Kasumi-1 (cell line): Measurements from ENCODE around the gene FCHSD2.
"Not testable (repeated sequence)": the region's sequence is repeated elsewhere in the genome, so short reads cannot be mapped to it uniquely, and the experiment has no call there.

Experiments used
- DNase-seq, 2 experiments: peaks; one replicate each; lab custom pipeline; 2025; lab: John Stamatoyannopoulos, UW

FCHSD2 gene

DNA sequence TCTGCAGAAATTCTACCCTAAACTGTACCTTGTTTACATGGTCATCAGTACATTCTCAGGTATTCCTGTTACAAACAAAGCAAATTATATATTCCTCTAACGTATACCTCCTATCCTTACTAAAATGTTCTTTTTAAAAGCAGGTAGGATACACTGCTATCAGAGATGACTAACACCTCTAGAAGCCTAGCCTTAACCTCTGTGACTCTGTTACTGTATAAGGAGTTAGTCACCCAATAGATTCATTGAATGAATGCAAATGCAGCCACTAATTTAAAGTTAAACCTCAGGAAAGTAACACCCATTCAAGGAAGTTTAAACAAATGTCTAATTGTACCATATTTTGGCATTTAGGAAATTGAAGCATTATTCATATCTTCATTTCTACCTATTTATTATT lies 82.2 kb downstream of the FCHSD2 start:
- no peak for DNase-seq

GRCh38 chr11:73058989-73059674 lies 83.0 kb downstream of the FCHSD2 start:
- no peak for DNase-seq

DNA sequence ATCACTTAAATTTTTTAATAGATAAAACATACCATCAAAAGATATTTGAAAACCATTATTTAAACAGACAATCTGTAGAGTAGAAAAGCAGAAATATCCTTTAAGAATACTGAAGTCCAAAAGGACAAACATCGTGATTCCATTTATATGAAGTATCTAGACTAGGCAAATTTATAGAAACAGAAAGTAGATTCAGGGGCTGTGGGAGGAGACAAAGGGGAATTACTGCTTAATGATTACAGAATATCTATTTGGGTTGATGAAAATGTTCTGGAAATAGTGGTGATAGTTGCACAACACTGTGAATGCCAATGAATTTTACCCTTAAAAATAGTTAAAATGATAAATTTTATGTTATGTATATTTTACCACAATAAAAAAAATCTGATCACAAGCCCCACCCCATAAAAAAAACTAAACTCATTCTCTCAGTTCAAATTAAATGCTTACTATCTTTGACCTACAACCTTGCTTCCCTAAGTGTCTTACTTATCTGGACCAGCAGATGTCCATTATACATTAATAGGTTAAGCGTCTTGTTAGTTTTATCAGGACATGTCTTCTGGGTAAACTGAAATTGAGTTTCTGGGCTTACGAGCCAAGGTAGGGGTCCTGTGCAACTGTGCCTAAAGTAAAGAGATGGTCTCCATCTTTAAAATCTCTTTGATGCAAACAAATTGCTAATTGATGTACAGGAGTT lies 86.3 kb downstream of the FCHSD2 start:
- no peak for DNase-seq

DNA sequence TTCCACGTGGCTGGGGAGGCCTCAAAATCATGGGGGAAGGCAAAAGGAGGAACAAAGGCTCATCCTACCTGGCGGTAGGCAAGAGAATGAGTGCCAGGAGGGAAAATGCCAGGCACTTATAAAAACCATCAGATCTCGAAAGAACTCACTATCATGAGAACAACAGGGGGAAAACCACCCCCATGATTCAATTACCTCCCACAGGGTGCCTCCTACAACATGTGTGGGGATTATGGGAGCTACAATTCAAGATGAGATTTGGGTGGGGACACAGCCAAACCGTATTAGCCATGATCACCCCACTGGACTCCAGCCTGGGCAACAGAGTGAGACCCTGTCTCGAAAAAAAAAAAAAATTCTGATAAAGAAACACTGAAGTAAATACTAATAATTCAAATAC lies 87.1 kb downstream of the FCHSD2 start:
- no peak for DNase-seq

- DNase-seq, result no peak
Observed at GRCh38 chr11:73053964-73054363, 88.2 kb downstream of the FCHSD2 start.

DNA sequence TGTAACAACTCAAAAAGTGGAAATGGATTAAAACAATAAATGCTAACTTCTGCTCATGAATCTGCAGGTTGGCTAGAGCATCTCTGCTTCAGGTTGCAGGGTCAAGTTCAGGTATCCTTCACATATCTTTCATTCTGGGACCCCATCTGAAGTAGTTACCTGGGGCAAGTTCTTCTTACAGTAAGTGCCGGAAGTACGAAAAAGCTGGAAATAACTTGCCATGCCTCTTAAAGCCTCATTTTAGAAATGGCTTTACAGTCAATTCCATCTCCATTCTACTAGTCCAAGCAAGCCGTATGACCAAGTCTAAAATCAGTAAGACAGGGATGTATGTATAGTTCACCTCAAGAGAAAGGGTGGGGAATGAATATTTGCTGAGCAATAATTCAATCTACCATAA lies 93.7 kb downstream of the FCHSD2 start:
- no peak for DNase-seq

DNA sequence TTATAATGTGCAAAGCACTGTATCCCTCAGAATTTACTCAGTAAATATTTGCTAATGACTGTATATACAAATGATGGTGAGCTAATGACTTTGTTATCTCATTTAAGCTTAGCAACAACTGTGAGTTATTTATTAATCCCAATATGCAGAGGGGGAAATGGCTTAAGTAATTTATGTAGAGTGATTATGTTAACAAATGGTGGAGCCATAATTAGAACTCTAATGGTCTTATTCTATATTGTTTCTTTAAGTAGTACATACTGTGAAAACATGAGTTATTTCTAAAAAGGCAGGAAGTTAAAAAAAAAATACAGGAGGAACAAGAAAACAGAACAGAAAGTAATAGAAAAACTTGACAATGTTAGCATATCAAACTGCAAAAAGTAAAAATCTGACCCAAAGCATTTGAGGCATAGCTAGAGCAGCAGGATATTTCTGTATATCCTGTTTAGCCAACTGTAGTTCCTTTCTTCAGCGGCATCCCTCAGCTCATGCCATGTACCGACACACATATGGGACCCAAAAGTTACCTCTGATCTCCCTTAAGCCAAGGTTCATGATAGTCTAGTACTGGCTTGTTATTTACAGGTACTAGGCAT lies 94.2 kb downstream of the FCHSD2 start:
- peak; percentile 20 to 35 for DNase-seq

- no peak for DNase-seq
Observed at GRCh38 chr11:73040046-73040445, 102.1 kb downstream of the FCHSD2 start.

GRCh38 chr11:73034777-73035176 lies 107.3 kb downstream of the FCHSD2 start:
- no peak for DNase-seq

DNA sequence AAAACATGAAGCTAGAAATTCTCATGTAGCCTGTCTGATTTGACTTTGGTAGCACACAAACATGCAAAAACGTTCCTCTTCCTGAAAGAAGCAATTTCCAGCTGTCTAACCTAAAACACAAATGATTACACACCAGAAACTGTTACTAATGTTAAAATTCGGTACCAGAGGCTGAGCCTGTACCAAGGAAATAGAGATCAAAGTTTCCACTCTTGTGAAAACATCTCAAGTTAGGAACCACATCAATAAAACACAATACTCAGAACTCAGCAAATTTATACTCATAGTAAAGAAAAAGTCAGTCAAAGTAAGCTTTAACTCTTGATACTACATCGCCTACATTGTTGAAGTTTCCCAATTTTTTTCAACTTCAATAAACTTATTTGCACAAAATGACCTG lies 107.8 kb downstream of the FCHSD2 start:
- no peak for DNase-seq

GRCh38 chr11:73030130-73030529 lies 112.0 kb downstream of the FCHSD2 start:
- no peak for DNase-seq

DNA sequence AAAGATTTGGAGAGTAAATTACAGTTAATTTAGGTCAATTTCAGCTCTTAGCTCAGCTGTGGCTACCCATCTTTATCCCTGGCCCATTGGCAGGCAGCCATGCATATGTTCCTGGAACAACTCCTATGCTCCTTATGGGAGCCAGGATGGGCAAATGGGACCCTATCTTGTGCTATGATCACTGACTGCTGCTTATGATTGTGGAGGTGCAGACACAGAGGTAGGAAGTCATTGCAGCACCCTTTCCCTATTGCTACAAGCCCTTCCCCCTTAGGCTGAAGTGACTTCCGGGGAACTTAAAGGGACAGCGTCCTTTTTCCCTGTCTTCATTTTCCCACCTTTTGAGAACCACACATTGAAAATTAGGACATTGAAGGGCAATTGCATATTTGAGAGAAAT lies 112.7 kb downstream of the FCHSD2 start:
- DNase-seq, result no peak

DNA sequence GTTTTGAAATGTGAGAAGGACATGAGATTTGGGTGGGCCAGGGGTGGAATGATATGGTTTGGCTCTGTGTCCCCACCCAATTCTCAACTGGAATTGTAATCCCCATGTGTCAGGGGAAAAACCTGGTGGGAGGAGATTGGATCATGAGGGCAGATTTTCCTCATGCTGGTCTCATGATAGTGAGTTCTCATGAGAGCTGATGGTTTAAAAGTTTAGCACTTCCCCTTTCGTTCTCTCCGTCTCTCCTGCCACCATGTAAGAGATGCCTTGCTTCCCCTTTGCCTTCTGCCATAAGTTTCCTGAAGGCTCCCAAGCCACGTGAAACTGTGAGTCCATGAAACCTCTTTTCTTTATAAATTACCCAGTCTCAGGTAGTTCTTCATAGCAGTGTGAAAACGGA lies 113.5 kb downstream of the FCHSD2 start:
- peak; percentile 81 to 84 for DNase-seq

- not testable (repeated sequence) for DNase-seq
Observed at GRCh38 chr11:73027840-73028239, 114.3 kb downstream of the FCHSD2 start.

GRCh38 chr11:73024639-73025038 lies 117.5 kb downstream of the FCHSD2 start:
- DNase-seq, result no peak

DNA sequence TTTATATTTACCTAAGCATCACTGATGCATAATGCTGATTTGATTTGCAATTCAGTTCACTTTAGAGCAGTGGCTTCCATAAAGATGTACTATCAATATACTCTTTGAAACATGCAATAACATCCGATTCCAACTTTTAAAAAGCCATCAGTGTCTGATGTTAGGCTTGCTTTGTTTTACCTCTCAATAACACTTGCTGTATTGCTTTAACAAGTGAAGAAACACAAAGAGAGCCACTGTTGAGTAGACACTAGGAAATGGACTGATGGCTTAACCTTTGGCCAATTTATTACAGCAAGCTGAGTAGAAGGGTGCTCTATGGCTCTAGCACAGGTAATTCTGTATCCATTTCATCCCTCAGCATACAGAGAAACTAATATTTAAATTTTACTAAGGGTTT lies 122.1 kb downstream of the FCHSD2 start:
- no peak for DNase-seq

- DNase-seq, result no peak
Observed at GRCh38 chr11:73019449-73019848, 122.7 kb downstream of the FCHSD2 start.

GRCh38 chr11:73018856-73019255 lies 123.3 kb downstream of the FCHSD2 start:
- DNase-seq, result no peak

DNA sequence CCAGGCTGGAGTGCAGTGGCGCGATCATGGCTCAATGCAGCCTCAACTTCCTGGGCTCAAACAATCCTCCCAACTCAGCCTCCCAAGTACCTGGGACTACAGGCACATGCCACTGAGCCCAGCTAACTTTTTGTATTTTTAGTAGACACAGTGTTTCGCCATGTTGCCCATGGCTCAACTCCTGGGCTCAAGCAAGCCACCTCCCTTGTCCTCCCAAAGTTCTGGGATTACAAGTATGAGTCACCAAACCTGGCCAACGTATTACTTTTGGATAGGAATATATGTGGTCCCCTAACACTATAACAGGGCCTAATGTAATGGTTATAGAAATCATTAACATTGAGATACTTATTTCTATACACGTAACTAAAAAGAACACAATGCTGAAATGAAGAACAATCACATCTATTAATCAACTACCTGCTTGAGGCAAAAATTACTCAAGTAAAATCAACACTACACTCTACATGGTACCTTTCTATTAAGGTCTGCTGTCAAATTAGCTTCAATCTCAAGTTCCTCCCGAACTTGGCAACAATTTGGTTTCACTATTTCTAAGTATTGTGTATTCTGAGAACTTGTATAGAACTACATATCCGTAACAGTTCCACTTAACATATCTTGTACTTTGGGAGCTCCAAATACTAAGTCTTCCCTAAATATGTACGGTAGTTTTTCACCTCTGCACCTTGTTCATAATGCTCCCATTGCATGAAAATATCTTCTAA lies 124.9 kb downstream of the FCHSD2 start:
- DNase-seq, result no peak

DNA sequence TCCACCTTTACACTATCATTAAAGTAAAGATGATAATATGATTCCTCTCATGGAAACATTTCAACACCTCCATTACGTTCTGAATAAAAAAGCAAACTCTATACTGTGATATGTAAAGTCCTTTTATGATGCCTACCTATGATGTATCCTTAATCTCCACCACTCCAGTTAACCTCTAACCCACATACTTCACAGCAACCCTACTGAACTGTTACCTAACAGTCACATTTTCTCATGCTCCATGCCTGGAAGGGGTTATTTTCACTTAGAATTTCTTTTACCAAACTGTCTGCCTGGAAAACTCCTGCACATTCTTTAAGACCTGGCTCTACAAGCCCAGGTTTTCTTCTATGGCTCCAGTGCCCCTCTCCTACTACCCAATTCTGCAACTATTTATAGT lies 129.1 kb downstream of the FCHSD2 start:
- no peak for DNase-seq

DNA sequence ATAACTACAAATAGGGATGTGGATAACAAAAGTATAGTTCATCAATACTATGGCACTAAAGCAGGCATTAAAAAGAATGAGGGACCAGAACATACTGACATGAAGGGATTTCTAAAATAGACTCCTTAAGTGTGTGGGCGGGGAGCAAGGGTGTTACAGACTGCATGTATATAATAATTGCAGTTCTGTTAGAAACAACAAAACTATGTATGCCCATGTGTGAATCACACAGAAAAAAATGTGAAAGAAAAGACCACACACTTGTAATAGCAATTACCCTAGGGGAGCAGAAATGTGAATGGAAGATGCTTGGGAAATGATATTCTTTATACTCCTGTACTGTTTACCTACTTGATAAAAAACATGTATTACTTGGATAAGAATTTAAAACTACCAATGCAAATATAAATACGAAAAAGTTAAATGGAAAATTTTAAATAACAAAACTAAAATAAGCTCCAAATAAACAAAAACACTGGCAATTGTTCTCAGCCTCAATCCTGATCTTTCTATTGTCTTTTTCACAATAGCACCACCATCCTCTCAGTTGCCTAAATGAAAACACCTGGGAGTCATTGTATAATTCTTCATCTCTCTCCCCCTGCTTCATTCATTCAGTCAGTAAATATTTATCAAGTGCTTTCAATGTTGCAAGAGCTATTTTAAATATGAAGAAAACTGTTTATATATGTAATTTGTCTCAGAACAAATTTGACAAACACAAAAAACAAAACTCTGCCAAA lies 129.8 kb downstream of the FCHSD2 start:
- DNase-seq, result no peak
